Embryonic facial prominence (tissue), 1 donor: Measurements from ENCODE around the gene ARHGAP27.

Experiments used
- DNase-seq: peaks from one replicate; pipeline ENCODE4 v3.0.0-alpha.2; 2016; ENCODE audit errors: extremely low spot score

The ARHGAP27 gene

DNA sequence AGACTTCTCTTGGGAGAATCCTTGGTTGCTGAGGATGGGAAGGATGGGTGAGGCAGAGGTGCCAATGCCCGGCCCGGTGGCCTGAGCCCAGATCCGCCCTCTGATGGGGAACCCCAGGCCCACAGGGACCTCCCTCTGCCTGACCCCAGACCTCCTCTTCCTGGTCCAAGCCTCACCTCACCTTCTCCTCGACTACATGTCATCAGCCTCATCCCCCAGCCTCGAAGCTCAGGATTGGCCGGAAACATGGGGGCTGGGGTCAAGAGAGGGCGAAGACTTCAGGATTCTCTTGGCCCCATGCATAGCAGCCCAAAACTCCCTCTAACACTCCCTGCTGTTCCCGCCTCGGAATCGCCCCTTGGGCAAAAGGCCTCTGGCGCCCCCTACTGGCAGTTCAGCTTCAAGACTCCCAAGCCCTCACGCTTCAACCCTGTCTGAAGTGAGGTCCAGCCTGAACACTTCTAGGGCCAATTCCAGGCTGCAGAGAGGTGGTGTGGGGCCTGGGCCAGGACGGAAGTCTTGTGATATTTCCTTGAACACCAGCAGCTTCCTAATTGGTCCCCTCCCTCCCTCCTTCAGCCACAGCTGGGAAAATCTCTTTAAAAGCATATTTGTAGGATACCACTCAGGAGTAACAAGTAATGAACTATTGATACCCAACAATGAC lies 47.2 kb downstream of the ARHGAP27 start:
- peak; percentile 75 for DNase-seq

DNA sequence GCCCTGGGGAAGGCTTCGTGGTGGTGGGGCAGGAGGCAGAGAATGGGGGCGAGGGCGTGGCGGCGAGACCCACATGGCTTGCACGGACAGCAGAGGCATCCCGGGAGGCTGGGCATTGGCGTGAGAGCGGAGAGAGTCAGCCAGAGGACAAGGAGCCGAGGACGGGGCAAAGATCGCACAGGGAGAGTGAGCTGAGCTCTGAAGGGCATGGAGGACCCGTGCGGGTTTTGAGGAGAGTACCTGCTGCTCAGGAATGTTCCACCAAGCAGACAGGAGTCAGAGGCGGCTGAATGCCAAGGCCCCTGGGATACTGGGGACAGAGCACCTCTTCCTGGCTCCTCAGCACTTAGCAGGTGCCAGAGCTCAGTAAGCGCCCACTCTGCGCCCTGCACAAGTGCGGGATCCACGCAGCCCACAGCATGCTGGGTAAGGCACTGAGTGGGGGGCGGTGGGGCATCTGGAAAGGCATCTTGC lies 47.8 kb downstream of the ARHGAP27 start:
- DNase-seq, result no peak

DNA sequence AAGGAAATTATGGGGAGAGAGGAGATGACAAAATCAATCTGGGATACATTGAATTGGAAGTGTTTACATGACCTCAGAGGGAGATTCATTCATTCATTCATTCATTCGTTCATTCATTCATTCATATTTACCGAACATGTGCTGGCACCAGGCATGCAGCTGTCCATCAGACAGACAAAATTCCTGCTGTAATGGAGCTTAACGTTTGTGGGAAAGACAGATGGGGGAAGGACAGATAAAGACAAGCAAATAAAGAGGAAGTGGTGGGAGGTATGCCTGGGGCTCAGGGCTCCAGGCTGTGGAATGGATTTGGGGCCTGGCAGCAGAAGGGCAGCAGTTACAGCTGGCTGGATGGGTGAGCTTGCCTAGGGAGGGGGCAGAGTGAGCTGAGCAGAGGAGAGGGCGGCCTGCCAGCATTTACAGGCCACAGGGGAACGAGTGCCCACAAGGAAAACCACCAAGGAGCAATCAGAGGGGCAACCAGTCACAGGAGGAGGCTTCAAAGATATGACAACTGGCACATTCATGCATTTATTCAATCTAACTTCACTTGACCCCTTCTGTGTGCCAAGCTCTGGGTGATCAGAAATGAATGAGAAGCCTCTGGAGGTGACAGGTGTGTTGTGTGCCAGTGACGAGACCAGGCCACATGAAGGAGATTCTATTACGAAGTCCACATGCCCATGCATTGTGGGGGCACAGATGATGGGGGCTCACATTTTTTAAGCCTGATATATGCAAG lies 48.5 kb downstream of the ARHGAP27 start:
- DNase-seq, result no peak

DNA sequence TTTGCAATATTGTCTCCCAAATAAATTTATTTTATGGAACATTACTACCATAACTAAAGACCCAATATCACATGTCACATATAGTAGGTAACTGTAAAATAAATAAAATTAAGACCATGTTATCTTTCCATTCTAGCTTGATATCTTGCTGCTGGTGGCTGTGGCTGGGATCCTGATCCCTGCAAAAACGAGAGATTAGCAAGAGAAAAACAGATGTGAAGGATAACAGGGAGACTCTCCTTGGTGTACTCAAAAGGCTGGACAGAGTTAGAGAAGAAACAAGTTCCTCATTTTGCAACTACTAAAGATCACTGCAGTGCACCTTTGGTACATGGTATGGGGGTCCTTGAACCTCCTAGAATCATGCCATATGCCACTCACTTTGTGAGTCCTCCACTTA lies 49.7 kb downstream of the ARHGAP27 start:
- no peak for DNase-seq

DNA sequence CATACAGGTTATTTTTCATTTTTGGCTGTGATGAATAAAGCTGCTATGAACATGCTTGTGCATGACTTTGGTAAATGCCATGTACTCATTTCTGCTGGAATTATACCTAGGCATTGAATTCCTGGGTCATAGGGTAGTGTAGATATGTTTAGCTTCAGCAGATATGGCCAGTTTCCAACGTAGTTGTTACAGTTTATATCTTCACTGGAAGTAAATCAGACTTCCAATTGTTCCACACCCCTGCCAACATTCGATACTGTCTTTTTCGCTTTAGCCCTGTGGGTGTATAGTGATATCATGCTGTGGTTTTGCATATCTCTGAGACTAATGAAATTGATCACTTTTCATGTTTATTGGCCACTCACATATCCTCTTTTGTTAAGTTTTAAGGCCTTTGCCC lies 50.4 kb downstream of the ARHGAP27 start:
- DNase-seq, result no peak

DNA sequence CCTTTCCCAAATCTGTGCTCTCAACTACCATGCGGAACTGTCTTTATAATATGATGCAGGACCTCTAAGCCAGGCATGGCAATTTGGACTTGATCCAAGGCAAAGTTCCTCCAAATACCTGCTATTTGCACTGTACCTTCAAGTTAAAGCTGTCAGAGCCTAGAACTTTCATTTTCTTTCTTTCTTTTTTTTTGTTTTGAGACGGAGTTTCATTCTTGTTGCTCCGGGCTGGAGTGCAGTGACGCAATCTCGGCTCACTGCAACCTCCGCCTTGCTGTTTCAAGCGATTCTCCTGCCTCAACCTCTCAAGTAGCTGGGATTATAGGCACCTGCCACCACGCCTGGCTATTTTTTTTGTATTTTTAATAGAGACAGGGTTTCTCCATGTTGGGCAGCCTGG lies 51.7 kb downstream of the ARHGAP27 start:
- no peak for DNase-seq

DNA sequence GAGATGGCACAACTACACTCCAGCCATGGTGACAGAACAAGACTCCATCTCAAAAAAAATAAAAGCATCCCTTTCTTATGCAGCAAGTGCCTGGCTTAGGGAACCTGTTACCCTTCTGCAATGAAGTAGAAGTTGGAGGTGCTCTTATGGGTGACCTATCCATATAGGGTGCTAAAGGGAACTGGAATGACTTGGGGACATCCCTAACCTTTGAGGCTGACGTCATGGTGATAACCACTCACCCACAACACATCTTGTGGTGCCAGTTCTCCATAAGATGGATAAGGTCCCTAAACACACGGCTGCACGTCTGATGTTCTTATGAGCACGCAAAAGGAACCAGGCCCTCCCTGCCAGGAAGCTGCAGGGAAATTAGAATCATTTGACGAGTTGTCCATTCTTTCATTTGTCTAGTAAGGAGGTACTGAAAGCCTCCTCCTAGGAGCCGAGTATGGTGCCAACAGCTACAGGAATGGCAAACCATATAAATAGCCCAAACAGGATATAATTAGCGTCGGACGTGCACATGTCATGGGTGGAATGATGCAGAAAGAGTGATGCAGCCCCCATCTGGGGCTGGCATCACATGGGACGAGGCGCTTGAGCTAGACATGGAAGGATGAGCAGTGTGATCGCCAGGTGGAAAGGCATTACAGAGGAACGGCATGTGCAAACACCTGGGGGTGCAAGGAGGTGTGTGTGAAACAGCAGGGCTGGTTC lies 52.5 kb downstream of the ARHGAP27 start:
- no peak for DNase-seq

DNA sequence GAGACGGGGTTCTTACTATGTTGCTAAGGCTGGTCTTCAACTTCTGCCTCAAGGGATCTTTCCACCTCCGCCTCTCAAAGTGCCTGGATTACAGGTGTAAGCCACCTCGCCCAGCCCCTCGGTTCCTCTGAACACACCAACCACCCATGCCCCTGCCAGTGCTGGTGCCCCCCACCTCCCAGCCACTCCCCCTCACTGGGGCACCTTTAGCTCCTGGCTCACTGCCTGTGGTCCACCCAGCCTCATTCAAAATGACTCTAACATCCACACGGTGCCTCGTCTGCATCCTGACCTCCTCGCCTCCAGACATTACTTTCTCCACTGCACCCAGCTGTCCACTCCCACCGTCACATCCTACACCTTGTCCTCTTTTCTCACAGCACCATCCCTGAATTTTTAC lies 55.3 kb downstream of the ARHGAP27 start:
- DNase-seq, result no peak

DNA sequence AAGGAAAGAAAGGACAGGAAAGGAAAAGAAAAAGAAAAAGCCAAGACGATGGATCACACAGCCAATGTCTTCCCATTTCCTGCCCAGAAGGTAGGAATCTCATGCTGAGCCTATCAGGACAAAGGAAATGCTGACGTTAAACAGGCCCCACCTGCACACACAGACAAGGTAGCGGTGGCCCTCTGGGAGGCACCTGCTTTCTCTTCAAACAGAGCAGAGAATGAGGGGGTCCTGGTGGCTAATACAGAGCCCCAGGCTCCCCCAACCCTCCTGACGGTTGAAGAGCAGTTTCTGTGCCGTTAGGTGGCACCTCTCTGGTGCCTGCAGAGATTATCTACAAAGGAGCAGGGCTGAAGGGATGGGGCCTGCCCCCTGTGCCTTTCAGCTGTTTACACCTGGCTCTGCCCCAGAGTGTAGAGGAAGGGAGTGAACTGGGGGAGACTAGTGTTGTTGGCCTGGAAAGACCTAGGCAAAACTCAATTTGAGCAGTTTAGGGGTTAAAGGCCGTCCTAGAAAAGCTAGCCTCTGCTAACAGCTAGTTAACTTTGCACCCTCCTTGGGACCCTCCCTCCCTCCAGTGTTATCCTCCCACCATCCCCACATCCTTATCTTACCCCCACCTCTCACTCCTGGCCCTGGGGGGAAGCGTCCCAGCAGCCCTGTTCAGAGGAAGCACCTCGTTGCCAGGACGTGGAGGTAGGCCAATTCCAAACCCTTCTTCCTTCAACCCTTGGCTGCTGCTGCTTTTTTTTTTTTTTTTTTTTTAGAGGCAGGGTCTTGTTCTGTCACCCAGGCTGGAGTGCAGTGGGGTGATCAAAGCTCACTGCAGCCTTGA lies 56.3 kb downstream of the ARHGAP27 start:
- no peak for DNase-seq

DNA sequence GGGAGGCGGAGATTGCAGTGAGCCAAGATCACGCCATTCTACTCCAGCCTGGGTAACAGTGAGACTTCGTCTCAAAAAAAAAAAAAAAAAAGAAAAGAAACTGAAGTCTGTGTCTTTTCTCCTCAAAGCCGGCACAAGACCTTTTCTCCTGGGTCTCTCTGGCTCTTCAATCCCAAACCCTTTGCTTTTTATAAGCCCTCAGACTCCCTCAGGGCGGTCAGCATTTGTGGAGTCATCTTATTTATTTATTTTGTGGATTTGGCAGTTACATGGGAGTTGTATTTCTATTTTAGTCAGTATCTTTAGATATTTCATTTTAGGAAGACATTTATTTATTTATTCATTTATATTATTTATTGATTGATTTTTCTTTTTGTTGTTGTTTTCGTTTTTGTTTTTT lies 58.2 kb downstream of the ARHGAP27 start:
- DNase-seq, result no peak

DNA sequence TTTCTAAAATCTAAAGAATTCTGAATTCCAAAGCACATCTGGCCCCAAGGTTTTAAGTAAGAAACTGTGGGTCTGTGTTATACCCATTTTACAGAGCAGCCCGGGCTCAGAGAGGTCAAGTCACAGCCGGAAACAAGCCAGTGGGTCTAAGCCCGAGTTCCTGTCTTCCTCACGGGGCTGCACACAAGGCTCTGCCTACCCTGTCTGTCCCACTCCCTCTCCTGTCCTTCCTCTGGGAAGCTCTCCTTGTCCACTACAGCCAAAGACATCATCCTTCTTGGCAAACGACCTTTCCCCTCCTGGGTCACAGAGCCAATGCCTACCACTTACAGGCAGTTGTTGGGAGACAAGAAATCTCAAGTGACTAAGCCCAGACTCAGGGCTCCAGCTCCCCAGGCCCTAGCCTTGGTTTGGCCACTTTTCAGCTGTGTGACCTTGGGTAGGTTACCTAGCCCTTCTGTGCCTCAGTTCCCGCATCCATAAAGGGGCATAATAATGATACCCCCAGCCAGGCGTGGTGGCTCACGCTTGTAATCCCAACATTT lies 60.3 kb downstream of the ARHGAP27 start:
- no peak for DNase-seq

DNA sequence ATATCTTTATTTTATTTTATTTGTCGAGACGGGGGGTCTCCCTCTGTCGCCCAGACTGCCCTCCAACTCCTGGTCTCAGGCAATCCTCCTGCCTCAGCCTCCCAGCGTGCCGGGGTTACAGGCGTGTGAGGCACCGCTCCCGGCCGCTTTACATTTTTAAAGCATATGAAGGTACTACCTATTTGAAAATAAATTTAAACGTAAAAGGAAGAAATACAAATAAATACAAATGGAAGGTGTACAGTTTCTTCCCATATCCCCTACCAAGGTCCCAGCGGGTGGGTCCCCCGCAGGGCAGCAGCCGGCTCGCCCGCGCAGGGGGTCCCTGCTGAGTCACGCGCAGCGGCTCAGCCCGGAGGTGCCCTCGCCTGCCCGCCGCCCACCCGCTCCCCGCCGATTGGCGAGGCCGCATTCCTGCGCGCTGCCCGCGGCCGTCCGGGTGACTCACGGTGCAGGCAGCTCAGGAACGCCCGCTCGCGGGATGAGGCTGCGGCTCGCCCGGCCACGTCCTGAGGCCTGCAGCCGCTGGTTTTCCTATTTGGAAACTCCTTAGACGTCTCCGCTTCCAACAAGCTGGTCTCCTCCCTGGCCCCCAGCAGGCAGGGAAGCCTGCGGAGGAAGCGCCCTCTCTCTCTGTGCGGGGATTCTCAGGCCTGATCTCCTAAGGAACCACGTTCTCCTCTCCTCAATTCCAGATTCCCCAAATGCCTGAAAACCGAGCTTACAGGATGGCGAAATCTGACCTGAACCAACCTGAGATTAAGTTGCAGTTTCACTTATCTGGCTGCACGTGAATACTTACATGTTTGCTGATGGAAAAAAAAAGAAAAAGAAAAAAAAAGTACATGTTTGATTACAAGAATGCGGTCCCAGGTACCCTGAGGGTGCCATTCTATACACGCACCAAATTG lies 61.0 kb downstream of the ARHGAP27 start:
- DNase-seq, result peak; percentile 53

DNA sequence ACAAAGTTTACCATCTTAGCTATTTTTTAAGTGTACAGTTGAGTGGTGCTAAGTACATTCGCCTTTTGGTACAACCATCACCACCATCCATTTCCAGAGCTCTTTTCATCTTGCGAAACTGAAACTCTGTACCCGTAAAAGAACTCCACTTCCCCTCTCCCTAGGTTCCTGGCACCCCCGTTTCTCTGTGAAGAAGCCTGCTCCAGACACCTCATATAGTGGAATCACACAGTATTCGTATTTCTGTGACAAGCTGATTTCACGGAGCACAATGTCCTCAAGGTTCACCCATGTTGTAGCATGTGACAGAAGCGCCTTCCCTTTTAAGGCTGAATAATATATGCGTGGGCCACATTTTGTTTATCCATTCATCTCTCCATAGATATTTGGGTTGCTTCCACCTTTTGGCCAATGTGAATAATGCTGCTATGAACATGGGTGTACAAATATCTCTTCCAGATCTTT lies 61.7 kb downstream of the ARHGAP27 start:
- DNase-seq, result no peak

DNA sequence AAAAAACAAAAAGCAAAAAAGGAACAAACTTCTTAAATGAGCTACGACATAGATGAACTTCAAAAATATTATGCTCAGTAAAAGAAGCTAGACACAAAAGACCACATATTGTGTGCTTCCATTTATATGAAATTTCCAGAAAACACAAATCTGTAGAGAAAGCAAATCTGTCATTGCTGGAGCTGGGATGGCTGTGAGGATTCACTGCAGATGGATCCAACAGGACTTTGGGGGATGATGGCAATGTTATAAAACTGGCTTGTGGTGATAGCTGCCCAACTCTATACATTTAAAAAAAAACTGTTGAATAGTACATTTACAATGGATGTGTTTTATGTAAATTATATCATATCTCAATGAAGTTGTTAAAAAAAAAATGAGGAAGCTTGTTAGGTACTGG lies 63.2 kb downstream of the ARHGAP27 start:
- DNase-seq, result no peak

DNA sequence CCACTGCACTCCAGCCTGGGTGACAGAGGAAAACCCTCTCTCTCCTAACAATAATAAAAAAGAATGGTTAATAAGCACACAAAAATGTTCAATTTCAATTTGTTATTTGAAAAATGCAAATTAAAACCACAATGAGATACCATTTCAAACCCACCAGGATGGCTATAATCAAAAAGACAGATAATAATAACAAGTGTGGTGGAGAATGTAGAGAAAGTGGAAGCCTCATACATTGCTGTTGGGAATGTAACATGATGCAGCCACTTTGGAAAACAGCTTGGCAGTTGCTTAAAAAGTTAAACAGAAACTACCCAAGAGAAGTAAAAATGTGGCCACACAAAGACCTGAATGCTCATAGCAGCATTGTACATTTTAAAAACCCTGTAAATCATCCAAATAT lies 64.0 kb downstream of the ARHGAP27 start:
- no peak for DNase-seq

DNA sequence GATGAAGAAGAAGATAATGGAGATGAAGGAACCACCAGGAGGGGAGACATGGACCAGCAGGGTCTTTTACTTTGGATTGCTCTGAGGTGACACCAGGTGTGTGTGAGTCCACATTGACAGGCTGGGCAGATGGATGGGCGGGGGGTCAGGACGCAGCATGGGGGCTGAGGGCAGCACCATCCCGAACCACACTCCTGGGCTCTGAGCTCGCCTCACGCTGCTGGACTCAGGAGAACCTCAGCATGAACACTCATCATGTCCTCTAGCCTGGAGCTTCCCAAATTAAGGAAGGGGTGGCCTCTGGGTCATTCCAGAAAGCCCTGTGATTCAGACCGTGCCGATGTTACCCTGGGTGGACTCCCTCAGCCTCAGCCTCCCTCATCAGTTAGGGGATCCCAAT lies 65.5 kb downstream of the ARHGAP27 start:
- DNase-seq, result no peak

DNA sequence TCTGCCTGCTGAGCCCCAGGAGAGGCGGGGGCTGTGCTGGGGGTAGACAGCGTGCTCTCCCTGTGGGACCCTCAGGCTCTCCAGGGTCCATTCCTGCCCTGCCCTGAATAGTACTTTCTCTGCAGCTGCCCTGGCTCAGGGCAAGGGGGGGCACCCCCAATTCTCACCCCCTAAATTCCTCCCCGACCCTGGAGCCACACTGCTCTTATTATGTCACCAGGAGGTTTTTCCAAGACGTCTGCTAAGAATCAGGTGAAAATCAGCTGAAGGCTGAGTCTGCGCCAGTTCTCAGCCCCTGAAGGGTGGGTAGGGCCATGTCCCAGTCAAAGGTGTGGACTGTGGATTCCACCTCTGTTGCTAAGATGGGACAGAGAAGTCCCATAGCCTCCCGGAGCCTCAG lies 66.0 kb downstream of the ARHGAP27 start:
- DNase-seq, result no peak

DNA sequence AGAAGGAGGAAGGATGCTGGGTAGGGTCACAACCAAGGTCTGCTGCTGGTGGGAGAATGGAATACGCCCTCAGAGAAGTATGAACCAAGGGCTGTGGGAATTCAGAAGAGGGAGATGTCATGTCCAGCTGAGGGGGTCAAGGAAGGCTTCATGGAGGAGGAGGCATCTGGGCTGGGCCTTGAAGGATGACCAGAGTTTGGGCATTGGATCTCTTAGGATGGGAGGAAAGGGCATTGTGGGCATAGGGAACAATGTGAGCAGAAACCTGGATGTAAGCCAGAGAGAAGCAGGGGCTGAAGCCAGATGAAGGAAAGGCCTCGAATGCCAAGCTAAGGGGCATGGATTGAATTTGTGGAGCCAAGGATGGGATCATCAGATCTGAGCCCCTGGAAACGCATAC lies 66.6 kb downstream of the ARHGAP27 start:
- DNase-seq, result no peak

DNA sequence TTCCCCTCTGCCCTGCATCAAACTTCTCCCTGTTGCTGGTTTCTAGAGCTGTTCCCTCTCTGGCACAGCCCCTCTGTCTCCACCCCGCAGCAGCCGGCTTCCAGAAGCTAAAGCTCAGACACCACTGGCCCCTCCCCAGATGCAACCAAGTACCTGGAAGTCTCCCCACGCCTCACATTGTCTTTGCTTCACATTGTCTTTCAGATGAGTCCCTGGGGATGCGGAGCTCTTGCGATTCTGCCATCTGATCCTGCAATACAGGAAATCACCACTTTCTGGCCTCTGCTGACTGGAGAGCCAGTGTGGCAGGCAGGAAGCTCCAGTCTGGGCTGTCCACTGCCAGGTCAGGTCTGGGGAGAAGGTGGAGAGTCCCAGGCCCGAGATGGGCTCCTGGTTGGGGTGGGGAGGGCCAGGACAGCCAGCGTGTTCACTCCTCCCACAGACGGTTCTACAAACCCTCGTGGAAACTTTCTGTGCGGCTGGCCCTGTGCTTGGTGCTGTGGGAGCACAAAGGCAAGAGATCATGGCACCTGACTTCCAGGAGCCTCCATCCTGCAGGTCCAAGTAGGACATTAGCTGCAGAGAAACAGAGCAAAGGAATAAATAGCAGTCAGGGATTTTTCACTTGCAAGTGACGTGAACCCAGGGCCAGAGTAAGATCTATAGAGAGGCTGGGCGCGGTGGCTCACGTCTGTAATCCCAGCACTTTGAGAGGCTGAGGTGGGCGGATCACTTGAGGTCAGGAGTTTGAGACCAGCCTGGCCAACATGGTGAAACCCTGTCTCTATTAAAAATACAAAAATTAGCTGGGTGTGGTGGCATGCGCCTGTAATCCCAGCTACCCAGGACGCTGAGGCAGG lies 67.9 kb downstream of the ARHGAP27 start:
- no peak for DNase-seq

DNA sequence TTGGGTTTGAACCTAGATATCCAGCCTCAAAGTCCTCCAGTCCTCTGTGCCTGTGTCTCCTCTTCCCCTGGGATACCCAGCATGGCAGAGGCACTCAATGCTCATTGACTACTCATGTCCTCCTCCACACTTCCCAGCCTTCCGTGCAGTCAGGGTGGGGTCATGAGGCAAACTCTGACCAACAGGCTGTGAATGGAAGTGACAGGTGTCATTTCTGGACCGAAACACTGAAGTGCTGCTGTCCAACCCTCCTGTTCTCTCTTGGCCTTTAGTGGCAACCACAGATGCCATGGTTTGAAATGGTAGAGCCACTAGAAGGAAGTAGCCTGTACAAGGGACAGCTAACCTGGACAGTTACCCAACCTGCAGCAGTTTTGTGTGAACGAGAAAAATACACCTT lies 69.2 kb downstream of the ARHGAP27 start:
- no peak for DNase-seq
